ENCODE measurements around the gene PCGF3.
"Not testable (repeated sequence)": the region's sequence is repeated elsewhere in the genome, so short reads cannot be mapped to it uniquely, and the experiment has no call there.

The PCGF3 gene

DNA sequence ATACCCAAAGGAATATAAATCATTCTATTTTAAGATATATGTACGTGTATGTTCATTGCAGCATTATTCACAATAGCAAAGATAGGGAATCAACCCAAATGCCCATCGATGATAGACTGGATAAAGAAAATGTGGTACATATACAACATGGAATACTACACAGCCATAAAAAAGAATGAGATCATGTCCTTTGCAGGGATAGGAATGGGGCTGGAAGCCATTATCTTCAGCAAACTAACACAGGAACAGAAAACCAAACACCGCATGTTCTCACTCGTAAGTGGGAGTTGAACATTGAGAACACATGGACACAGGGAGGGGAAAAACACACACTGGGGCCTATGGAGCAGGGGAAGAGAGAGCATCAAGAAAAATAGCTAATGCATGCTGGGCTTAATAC, 101.3 kb downstream of the PCGF3 start:
- DNase-seq, result not testable (repeated sequence)

DNA sequence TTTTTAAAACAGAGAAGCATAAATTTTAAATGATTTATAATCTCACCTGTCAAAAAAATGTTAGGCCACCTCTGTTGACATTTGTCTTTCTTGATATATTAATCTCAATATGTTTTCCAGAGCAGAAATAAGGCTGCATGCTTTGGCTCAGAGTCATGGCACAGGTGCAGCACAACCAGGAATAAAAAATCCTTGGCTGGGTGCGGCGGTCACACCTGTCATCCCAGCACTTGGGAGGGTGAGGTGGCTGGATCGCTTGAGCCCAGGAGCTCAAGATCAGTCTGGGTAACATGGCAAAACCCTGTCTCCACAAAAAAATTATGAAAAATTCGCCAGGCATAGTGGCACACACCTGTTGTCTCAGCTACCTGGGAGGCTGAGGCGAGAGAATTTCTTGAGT, 102.2 kb downstream of the PCGF3 start:
- DNase-seq, result no peak

DNA sequence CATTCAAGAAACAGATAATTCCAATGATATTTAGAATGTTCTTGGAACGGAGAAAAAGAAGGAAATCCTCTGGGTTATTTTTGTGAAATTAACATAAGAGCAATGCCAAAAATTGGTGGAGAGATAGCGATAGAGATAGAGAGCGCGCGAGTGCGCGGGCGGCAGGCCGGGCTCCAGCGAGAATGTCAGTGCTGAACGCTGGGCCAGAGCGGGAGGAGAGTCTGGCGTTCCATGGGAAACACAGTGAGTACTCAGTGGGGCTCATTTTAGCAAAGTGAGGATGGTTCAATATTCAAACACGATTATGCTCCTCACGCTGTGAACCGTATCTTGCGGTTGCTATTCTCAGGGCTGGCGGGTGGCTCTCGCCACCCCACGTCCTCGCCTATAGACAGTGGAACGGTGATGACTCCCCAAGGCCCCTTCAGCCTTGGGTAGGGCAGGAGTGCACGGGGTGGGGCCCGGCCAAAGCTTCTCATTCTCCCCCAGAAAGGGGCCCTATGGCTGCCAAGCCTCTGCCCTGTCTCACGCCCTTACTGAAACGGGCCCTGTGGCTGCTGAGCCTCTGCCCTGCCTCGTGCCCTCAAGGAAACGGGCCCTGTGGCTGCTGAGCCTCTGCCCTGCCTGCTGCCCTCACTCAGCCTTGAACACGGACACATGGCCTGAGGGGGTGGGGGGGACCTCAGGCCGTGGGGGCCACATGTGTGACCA, 103.4 kb downstream of the PCGF3 start:
- DNase-seq, result no peak

DNA sequence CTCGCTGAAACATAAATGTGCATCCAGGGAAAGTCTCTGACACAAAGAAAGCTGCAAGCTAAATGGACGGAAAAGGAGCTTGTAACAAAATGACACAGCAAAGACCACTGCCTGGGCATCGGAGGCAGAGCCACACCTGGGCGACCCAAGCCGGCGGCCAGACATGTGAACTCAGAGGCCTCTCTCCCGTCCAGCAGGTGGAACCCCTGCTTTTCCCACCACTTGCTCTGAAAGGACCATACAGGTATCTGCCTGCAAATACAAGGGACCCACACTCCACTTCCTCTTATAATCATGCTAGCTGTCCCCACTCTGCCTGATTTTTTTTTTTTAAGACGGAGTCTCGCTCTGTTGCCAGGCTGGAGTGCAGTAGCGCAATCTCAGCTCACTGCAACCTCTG, 108.3 kb downstream of the PCGF3 start:
- DNase-seq, result no peak

DNA sequence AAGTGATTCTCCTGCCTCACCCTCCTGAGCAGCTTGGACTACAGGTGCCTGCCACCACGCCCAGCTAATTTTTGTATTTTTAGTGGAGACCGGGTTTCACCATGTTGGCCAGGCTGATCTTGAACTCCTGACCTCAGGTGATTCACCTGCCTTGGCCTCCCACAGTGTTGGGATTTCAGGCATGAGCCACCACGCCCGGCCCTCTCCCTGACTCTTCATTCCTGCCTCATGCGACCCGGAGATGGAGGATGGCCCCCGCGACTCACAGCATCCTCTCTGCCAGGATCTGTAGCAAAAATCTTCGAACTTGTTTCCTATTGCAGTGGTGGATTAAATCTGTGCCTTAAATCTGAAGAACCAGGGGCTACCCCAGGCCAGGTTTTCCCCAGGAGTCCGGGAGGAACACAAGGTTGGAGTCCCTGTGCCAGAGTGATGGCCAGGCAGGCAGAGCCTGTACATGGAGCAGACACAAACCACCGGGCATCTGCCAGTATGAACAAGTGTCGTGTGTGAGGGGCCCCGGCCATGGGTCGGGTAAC, 108.7 kb downstream of the PCGF3 start:
- no peak for DNase-seq

DNA sequence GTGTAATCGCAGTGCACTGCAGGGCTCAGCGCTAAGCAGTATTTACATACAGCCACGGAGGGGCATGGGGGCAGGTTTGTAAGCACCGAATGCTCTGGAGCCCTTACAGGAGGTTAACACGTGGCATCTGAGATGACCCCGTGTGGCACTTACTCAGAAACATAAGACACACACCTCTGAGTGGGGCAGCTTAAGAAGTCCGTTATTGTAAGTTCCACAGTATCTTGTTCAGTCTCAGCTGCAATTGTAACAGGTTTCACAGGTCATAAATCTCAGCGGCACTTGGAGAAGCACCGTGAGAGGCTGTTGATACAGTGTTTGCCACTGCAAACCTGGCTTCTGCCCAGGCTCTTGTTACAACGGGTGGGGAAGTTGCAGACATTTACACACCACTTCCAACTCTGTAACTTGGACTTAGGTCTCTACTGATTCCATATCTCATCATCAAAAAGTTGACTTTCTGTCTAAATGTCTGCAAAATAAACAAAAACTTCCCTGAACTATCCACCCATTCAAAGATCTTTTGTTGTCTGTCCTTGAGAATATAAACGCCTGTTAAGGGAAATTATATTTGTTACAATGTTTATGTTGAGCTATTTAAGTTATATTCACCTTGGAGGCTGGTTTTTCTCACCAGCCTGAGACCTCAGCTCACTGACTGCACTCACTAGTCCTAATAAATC, 110.0 kb downstream of the PCGF3 start:
- no peak for DNase-seq

DNA sequence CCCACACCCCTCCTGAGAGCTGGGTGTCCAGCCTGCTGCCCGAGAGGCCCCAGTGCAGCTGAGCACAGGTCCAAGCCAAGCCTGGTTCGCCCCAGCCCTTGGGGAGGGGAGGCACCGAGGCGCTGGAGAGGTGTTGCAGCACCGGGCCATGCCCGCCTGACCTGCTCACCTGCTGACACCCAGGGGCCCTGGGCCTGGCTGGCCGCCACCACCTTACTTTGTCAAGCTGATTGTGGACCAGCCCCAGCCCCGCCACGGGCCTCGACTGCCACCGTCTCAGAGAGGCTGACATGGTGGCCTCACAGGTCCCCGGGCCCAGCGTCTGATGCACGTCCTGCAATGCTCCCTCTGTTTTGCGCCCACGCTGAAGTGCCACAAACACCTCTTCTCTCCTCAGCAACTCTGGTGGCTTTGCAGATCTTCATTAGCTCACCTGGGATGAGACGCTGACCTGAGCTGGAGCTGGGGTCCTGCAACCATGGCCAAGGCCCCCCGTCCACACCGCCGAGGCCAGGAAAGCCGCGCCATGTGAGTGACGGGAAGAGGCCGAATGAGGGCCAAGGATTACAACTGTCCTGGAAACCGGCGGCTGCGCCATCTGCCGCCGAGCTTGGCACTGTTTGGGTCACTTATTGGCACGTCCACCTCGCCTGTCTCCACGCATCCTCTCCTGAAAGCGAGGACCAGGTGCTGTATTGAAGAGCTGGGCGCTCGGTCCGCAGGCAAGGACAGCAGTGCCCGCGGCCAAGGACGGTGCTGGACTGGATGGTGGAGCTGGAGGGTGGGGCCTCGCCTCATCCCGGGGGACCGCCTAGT, 112.7 kb downstream of the PCGF3 start:
- DNase-seq, result no peak

DNA sequence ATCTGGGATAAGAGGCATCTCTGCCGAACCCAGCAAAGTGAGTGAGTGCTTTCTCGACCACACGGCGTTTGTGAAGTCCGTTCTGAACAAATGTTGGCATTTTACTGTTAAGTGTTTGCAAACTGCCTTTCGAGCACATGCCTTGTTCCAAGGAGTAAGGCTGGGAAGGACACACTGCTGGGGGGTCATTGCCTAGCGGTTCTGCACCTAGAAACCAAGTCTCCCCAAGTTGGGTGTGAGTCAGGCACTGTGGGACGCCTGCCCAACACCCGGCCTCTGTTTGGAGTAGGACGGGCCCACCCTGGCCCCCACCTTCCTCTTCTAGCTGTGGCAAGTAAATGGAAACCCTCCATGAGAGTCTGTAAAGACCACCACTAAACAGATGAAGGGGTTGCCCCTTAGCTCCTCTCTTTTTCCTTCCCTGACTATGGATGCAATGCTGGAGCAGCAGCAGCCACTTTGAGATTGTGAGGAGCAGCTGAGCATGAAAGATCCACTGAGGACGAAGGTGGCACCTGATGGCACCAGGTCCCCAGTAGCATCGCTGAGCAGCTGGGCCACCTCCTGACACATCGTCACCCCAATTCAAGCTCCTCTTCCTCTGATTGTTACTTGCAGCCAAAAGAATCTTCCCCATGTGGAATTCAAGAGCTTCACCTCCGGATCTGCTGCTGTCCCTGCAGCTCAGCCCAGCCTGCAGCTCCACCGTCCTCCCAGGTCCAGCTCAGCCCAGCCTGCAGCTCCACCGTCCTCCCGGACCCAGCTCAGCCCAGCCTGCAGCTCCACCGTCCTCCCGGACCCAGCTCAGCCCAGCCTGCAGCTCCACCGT, 114.0 kb downstream of the PCGF3 start:
- no peak for DNase-seq

All from stimulated activated CD4-positive, alpha-beta T cell treated with anti-CD3 and anti-CD28 coated beads, Interleukin-4, amount 100 ng/mL, for 1 hour (primary cell).